Ovary (tissue), 3 donors: Measurements from ENCODE around the gene KIF4B.

Source experiments
- POLR2A ChIP-seq: fragments of 450-650 bp; IDR thresholded peaks from one replicate; pipeline ENCODE4 v1.6.1; 2017; ENCODE audit warnings: antibody characterized with exemption, mild to moderate bottlenecking, moderate library complexity
- TF ChIP-seq, protein P1 (sequence below), 3 donors: fragments of 450-650 bp in 2 of 3; fragments of 200-600 bp in 1 of 3; IDR thresholded peaks; one replicate each; pipeline versions ENCODE4 v1.5.1 to v1.8.0; 2016 to 2022; ENCODE audit warnings: antibody characterized with exemption in 3 of 3, mild to moderate bottlenecking in 1 of 3
- donor health status: DM: no; HTN: no; CAD: no.

GRCh38 chr5:154966081-154966841 is 47.3 kb upstream of the KIF4B start:
- TF ChIP-seq, protein P1, sequence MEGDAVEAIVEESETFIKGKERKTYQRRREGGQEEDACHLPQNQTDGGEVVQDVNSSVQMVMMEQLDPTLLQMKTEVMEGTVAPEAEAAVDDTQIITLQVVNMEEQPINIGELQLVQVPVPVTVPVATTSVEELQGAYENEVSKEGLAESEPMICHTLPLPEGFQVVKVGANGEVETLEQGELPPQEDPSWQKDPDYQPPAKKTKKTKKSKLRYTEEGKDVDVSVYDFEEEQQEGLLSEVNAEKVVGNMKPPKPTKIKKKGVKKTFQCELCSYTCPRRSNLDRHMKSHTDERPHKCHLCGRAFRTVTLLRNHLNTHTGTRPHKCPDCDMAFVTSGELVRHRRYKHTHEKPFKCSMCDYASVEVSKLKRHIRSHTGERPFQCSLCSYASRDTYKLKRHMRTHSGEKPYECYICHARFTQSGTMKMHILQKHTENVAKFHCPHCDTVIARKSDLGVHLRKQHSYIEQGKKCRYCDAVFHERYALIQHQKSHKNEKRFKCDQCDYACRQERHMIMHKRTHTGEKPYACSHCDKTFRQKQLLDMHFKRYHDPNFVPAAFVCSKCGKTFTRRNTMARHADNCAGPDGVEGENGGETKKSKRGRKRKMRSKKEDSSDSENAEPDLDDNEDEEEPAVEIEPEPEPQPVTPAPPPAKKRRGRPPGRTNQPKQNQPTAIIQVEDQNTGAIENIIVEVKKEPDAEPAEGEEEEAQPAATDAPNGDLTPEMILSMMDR (IDR thresholded peaks at IDR 0.05) = no peak
- TF ChIP-seq POLR2A = no peak
